ENCODE results near the gene PTPN3.
"Not testable (repeated sequence)": the region's sequence is repeated elsewhere in the genome, so short reads cannot be mapped to it uniquely, and the experiment has no call there.

PTPN3 gene

GRCh38 chr9:109341561-109341960 lies 156.5 kb downstream of the PTPN3 start:
- no peaks in the 10 kb centered on the region for H3K27me3 Mint-ChIP-seq (ENCODE audit: low read depth)
- H3K9me3 Mint-ChIP-seq = no peaks in the 10 kb centered on the region
- no peak for TF ChIP-seq CTCF (IDR thresholded peaks at IDR 0.05; ENCODE audit: unreplicated experiment in 3 of 3)
- no peaks in the 10 kb centered on the region for H3K36me3 Mint-ChIP-seq (ENCODE audit: low read depth)
- no peak overlapping the region for H3K27ac Mint-ChIP-seq
- H3K4me1 Mint-ChIP-seq = no peaks in the 10 kb centered on the region
- H3K4me3 Mint-ChIP-seq = no peak overlapping the region

DNA sequence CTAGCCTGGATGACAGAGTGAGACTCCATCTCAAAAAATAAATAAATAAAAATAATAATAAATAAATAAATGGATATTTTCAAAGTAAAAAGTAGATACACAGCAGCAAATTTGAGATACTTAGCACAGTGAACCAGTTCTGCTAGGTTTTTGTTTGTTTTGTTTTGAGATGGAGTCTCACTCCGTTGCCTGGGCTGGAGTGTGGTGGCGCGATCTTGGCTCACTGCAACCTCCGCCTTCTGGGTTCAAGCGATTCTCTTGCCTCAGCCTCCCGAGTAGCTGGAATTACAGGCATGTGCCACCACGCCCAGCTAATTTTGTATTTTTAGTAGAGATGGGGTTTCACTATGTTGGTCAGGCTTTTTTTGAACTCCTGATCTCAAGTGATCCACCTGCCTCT lies 157.1 kb downstream of the PTPN3 start:
- H3K27ac Mint-ChIP-seq; H3K36me3 Mint-ChIP-seq (ENCODE audit: low read depth); H3K27me3 Mint-ChIP-seq (ENCODE audit: low read depth); H3K4me3 Mint-ChIP-seq; H3K9me3 Mint-ChIP-seq; H3K4me1 Mint-ChIP-seq: not testable (repeated sequence)

DNA sequence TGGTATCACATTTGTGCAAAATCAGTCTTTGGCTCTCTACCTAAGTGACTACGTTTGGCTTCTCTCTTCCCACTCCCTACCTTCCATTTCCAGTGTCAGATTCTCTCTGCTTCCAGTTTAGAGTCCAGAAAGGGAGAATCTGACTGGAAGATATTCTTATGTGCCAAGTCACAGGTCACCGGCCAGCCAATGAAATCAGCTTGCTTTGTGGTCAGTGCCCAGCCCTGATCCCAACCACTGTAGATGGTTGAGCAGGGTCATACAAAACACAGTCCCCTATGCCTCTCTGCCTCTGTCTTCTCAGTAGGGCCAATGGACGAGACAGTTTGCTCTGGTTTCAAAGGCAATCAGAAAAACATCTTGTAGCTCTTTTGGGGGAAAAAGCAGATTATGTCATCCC lies 161.7 kb downstream of the PTPN3 start:
- Mint-ChIP-seq H3K36me3 (ENCODE audit: low read depth) (no peaks in the 10 kb centered on the region), H3K27me3 (ENCODE audit: low read depth) (no peaks in the 10 kb centered on the region), H3K4me3 (no peak overlapping the region), H3K27ac (no peak overlapping the region), H3K4me1 (no peaks in the 10 kb centered on the region), H3K9me3 (no peaks in the 10 kb centered on the region)
- no peak for TF ChIP-seq CTCF (IDR thresholded peaks at IDR 0.05; ENCODE audit: unreplicated experiment in 3 of 3)

GRCh38 chr9:109335929-109336328 lies 162.2 kb downstream of the PTPN3 start:
- Mint-ChIP-seq H3K4me1 (no peaks in the 10 kb centered on the region), H3K27me3 (ENCODE audit: low read depth) (no peaks in the 10 kb centered on the region), H3K4me3 (no peak overlapping the region), H3K9me3 (no peaks in the 10 kb centered on the region), H3K27ac (no peak overlapping the region), H3K36me3 (ENCODE audit: low read depth) (no peaks in the 10 kb centered on the region)
- no peak for TF ChIP-seq CTCF (IDR thresholded peaks at IDR 0.05; ENCODE audit: unreplicated experiment in 3 of 3)

DNA sequence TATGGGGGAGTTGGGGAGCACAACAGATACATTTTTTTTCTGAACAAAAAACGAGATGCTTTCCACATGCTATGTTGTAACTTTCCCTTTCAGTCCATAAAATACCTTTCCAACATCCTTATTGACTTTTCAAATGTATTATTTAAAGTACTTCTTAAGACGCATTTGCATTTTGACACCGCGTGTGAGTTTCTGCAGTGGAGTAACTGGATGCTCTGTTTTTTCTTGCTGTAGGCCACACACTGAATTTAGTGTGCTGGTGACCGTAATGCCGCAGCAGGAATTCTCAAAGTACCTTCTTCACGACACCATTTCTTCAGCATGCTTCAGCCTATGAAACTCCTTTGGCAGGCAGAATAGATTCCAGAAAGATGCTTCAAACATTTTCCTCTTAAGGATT lies 163.0 kb downstream of the PTPN3 start:
- no peak for TF ChIP-seq CTCF (IDR thresholded peaks at IDR 0.05; ENCODE audit: unreplicated experiment in 3 of 3)
- Mint-ChIP-seq H3K36me3 (ENCODE audit: low read depth) (no peaks in the 10 kb centered on the region), H3K27me3 (ENCODE audit: low read depth) (no peaks in the 10 kb centered on the region), H3K4me3 (no peak overlapping the region), H3K9me3 (no peaks in the 10 kb centered on the region), H3K4me1 (no peaks in the 10 kb centered on the region), H3K27ac (no peak overlapping the region)

DNA sequence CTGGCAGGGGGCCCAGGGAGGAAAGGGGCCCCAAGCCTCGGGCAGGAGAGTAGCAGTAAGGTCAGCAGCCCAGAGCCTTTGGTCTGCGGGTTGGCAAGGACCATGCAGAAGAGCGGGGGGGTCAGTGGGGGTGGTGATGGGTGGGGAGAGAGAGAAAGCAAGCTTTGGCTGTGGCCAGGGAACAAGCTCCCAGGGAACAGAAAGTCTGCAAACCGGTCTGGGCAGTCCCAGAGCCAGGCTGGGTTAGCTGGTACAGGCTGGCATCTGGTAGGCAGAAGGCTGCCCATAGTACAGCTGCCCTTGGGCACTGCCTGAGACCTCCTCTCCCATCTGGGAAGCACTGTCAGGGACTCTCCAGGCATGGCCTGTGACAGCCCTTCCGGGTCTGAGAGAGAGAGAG lies 166.8 kb downstream of the PTPN3 start:
- Mint-ChIP-seq H3K27ac (no peak overlapping the region), H3K36me3 (ENCODE audit: low read depth) (no peaks in the 10 kb centered on the region), H3K27me3 (ENCODE audit: low read depth) (peaks cover 16% of the 10 kb centered on the region), H3K4me3 (no peak overlapping the region), H3K4me1 (peaks cover 11% of the 10 kb centered on the region), H3K9me3 (no peaks in the 10 kb centered on the region)
- no peak for TF ChIP-seq CTCF (IDR thresholded peaks at IDR 0.05; ENCODE audit: unreplicated experiment in 3 of 3)
